Loucy (cell line): Measurements from ENCODE around the gene ERC1.

Source experiments
- H2AFZ ChIP-seq: fragments of 200-600 bp; sonication (generic); 2 replicates; pipeline ENCODE4 v1.6.0; 2016; ENCODE audit warnings: antibody characterized with exemption, mild to moderate bottlenecking, low read length, moderate library complexity
- H3F3A ChIP-seq: fragments of 200-600 bp; 2 replicates; pipeline ENCODE4 v1.6.0; 2016; ENCODE audit warnings: antibody characterized with exemption, low read depth, mild to moderate bottlenecking
- H3K27me3 ChIP-seq: fragments of 200-600 bp; sonication (generic); 2 replicates; pipeline ENCODE4 v1.6.1; 2014; ENCODE audit warnings: low read length, mild to moderate bottlenecking; ENCODE audit not compliant: insufficient read depth, poor library complexity, severe bottlenecking
- H3K36me3 ChIP-seq: fragments of 200-600 bp; sonication (generic); 2 replicates; pipeline ENCODE4 v1.6.1; 2016; ENCODE audit warnings: low read length; ENCODE audit not compliant: insufficient read depth
- H3K4me1 ChIP-seq: fragments of 200-600 bp; sonication (generic); 2 replicates; pipeline ENCODE4 v1.5.1; 2014; ENCODE audit warnings: low read length, mild to moderate bottlenecking; ENCODE audit not compliant: insufficient read depth, poor library complexity, severe bottlenecking
- H3K4me2 ChIP-seq: fragments of 200-600 bp; sonication (generic); 2 replicates; pipeline ENCODE4 v1.6.0; 2014; ENCODE audit warnings: antibody characterized with exemption, low read length, low read depth, mild to moderate bottlenecking; ENCODE audit not compliant: poor library complexity, severe bottlenecking
- H3K4me3 ChIP-seq: fragments of 200-600 bp; sonication (generic); 2 replicates; pipeline ENCODE4 v1.5.1; 2014; ENCODE audit warnings: low read length, mild to moderate bottlenecking, mixed read lengths; ENCODE audit not compliant: poor library complexity, severe bottlenecking
- H3K79me2 ChIP-seq: fragments of 200-600 bp; sonication (generic); 2 replicates; pipeline ENCODE4 v1.6.1; 2014; ENCODE audit warnings: low read length; ENCODE audit not compliant: insufficient read depth
- H3K9ac ChIP-seq: fragments of 200-600 bp; sonication (generic); 2 replicates; pipeline ENCODE4 v1.6.0; 2014; ENCODE audit warnings: mild to moderate bottlenecking, low read depth, low read length, moderate library complexity; ENCODE audit not compliant: poor library complexity, severe bottlenecking
- H3K9me2 ChIP-seq: fragments of 200-600 bp; sonication (generic); replicated peaks from 2 replicates; pipeline ENCODE4 v1.6.1; 2016; ENCODE audit warnings: low read depth, low read length, mixed read lengths
- H3K9me3 ChIP-seq: fragments of 200-600 bp; sonication (generic); 2 replicates; pipeline ENCODE4 v1.6.1; 2014; ENCODE audit warnings: mild to moderate bottlenecking, antibody characterized with exemption, low read length, low read depth; ENCODE audit not compliant: insufficient read depth
- H4K20me1 ChIP-seq: fragments of 200-600 bp; sonication (generic); 2 replicates; pipeline ENCODE4 v1.6.0; 2014; ENCODE audit warnings: antibody characterized with exemption, low read length, mild to moderate bottlenecking; ENCODE audit not compliant: insufficient read depth, poor library complexity, severe bottlenecking
- CTCF ChIP-seq: fragments of 200-600 bp; sonication (generic); conservative IDR thresholded peaks from 2 replicates; pipeline ENCODE4 v1.5.1; 2014; ENCODE audit warnings: mild to moderate bottlenecking, antibody characterized with exemption, low read length
- EZH2phosphoT487 ChIP-seq: fragments of 200-600 bp; IDR thresholded peaks from 2 replicates; pipeline ENCODE4 v1.6.1; 2018; ENCODE audit warnings: antibody characterized with exemption, mild to moderate bottlenecking, moderate library complexity, borderline replicate concordance

Gene ERC1

GRCh38 chr12:1481326-1481725 lies 490.3 kb downstream of the ERC1 start:
- no peaks in the 10 kb centered on the region for H3K36me3 ChIP-seq
- H3K27me3 ChIP-seq: no peaks in the 10 kb centered on the region
- H3K4me1 ChIP-seq: no peaks in the 10 kb centered on the region
- no peaks in the 10 kb centered on the region for H3K9me3 ChIP-seq
- H3K4me2 ChIP-seq: no peak overlapping the region
- H3F3A ChIP-seq: no peaks in the 10 kb centered on the region
- H3K4me3 ChIP-seq: no peak overlapping the region
- H3K9me2 ChIP-seq: no peaks in the 10 kb centered on the region
- no peaks in the 10 kb centered on the region for H3K79me2 ChIP-seq
- TF ChIP-seq EZH2phosphoT487 (no peak), CTCF (no peak)
- no peak overlapping the region for H2AFZ ChIP-seq
- H3K9ac ChIP-seq: no peak overlapping the region
- no peaks in the 10 kb centered on the region for H4K20me1 ChIP-seq

- Histone ChIP-seq H3K9ac (no peak overlapping the region), H2AFZ (no peak overlapping the region), H3K4me1 (no peaks in the 10 kb centered on the region), H3K36me3 (no peaks in the 10 kb centered on the region), H3K4me3 (no peak overlapping the region), H3F3A (no peaks in the 10 kb centered on the region), H3K9me2 (no peaks in the 10 kb centered on the region), H3K9me3 (no peaks in the 10 kb centered on the region), H3K27me3 (no peaks in the 10 kb centered on the region), H4K20me1 (no peaks in the 10 kb centered on the region), H3K4me2 (no peak overlapping the region), H3K79me2 (no peaks in the 10 kb centered on the region)
- TF ChIP-seq CTCF: no peak
- no peak for TF ChIP-seq EZH2phosphoT487
These were observed 490.9 kb downstream of the ERC1 start for GRCh38 chr12:1481906-1482305.

GRCh38 chr12:1488908-1489381 lies 497.9 kb downstream of the ERC1 start:
- Histone ChIP-seq H4K20me1 (no peaks in the 10 kb centered on the region), H3K9me2 (no peaks in the 10 kb centered on the region), H3K36me3 (no peaks in the 10 kb centered on the region; the same call in 1 of the 2 replicates), H3K4me2 (peak overlapping the region; percentile 32), H3K79me2 (no peaks in the 10 kb centered on the region), H3K9me3 (no peaks in the 10 kb centered on the region), H2AFZ (peak overlapping the region; percentile 61), H3K4me1 (peaks cover 37% of the 10 kb centered on the region), H3K9ac (no peak overlapping the region), H3K27me3 (no peaks in the 10 kb centered on the region), H3F3A (peaks cover 12% of the 10 kb centered on the region; the same call in 1 of the 2 replicates), H3K4me3 (no peak overlapping the region)
- no peak for TF ChIP-seq CTCF
- no peak for TF ChIP-seq EZH2phosphoT487
